Karpas-422 (cell line): ENCODE results near the gene CD300LB. TPM values are rescaled to one million over a fixed set of nuclear protein-coding genes. Genes with fewer than 3 reads are reported as not detected.

Source experiments
- DNase-seq: peaks from one replicate; pipeline ENCODE4 v3.0.0-alpha.2; 2015
- H2AFZ ChIP-seq: fragments of 200-600 bp; sonication (generic); 2 replicates; pipeline ENCODE4 v1.6.1; 2014; ENCODE audit warnings: antibody characterized with exemption, low read length, mixed read lengths
- H3K27ac ChIP-seq: fragments of 200-600 bp; sonication (generic); 2 replicates; pipeline ENCODE4 v1.5.1; 2014; ENCODE audit warnings: mild to moderate bottlenecking, low read length, moderate library complexity
- H3K27me3 ChIP-seq: fragments of 200-600 bp; sonication (generic); 2 replicates; pipeline ENCODE4 v1.6.1; 2014; ENCODE audit warnings: low read length, mixed read lengths
- H3K36me3 ChIP-seq: fragments of 200-600 bp; sonication (generic); 2 replicates; pipeline ENCODE4 v1.6.1; 2014; ENCODE audit warnings: low read length, mixed read lengths; ENCODE audit not compliant: insufficient read depth
- H3K4me1 ChIP-seq: fragments of 200-600 bp; sonication (generic); 2 replicates; pipeline ENCODE4 v1.6.1; 2014; ENCODE audit warnings: mild to moderate bottlenecking, low read length, mixed read lengths
- H3K4me2 ChIP-seq: fragments of 200-600 bp; sonication (generic); 2 replicates; pipeline ENCODE4 v1.6.1; 2014; ENCODE audit warnings: low read length, low read depth, mild to moderate bottlenecking; ENCODE audit not compliant: poor library complexity, severe bottlenecking
- H3K4me3 ChIP-seq: fragments of 200-600 bp; sonication (generic); 2 replicates; pipeline ENCODE4 v1.5.1; 2014; ENCODE audit warnings: mild to moderate bottlenecking, antibody characterized with exemption, low read length, mixed read lengths
- H3K79me2 ChIP-seq: fragments of 200-600 bp; sonication (generic); 2 replicates; pipeline ENCODE4 v1.6.1; 2014; ENCODE audit warnings: mild to moderate bottlenecking, low read length, mixed read lengths
- H3K9ac ChIP-seq: fragments of 200-600 bp; sonication (generic); 2 replicates; pipeline ENCODE4 v1.6.0; 2014; ENCODE audit warnings: low read length
- H3K9me2 ChIP-seq: fragments of 200-600 bp; sonication (generic), shearing (Covaris generic); replicated peaks from 2 replicates; pipeline ENCODE4 v1.6.0; 2014; ENCODE audit warnings: mild to moderate bottlenecking, low read length, moderate library complexity; ENCODE audit not compliant: insufficient read depth
- H3K9me3 ChIP-seq: fragments of 300-700, 200-600 bp; sonication (generic); 2 replicates; pipeline ENCODE4 v1.6.1; 2014; ENCODE audit warnings: low read length, mixed read lengths
- H4K20me1 ChIP-seq: fragments of 200-600 bp; sonication (generic); 2 replicates; pipeline ENCODE4 v1.6.1; 2014; ENCODE audit warnings: mild to moderate bottlenecking, antibody characterized with exemption, low read length, low read depth; ENCODE audit not compliant: insufficient read depth
- total RNA-seq: library from RNA; depleted of rRNA; stranded (reverse); fragments of >200 nt; shearing (Covaris generic); gene quantifications from 2 replicates; pipeline ENCODE4 v1.2.3, GENCODE V29; 2014; ENCODE audit warnings: low replicate concordance

Gene CD300LB
- total RNA-seq, 1 experiment from 2014 or later = not detected

GRCh38 chr17:74525781-74526288 is 5.4 kb downstream of the CD300LB start:
- no peaks in the 10 kb centered on the region for H3K36me3 ChIP-seq
- H2AFZ ChIP-seq = no peak overlapping the region
- H3K9me2 ChIP-seq = no peaks in the 10 kb centered on the region
- no peaks in the 10 kb centered on the region for H3K4me1 ChIP-seq
- no peaks in the 10 kb centered on the region for H4K20me1 ChIP-seq
- no peaks in the 10 kb centered on the region for H3K9me3 ChIP-seq
- DNase-seq = no peak
- H3K27me3 ChIP-seq = no peaks in the 10 kb centered on the region; the same call in 1 of the 2 replicates
- no peak overlapping the region for H3K4me3 ChIP-seq
- no peak overlapping the region for H3K4me2 ChIP-seq
- no peaks in the 10 kb centered on the region for H3K79me2 ChIP-seq
- H3K27ac ChIP-seq = no peak overlapping the region
- no peak overlapping the region for H3K9ac ChIP-seq

- no peak overlapping the region for H3K9ac ChIP-seq
- H3K9me3 ChIP-seq = no peaks in the 10 kb centered on the region
- no peak for DNase-seq
- H2AFZ ChIP-seq = no peak overlapping the region
- H3K27me3 ChIP-seq = no peaks in the 10 kb centered on the region; the same call in 1 of the 2 replicates
- no peaks in the 10 kb centered on the region for H3K79me2 ChIP-seq
- H3K27ac ChIP-seq = no peak overlapping the region
- H3K4me1 ChIP-seq = no peaks in the 10 kb centered on the region
- no peak overlapping the region for H3K4me2 ChIP-seq
- H4K20me1 ChIP-seq = no peaks in the 10 kb centered on the region
- H3K9me2 ChIP-seq = no peaks in the 10 kb centered on the region
- no peaks in the 10 kb centered on the region for H3K36me3 ChIP-seq
- no peak overlapping the region for H3K4me3 ChIP-seq
Observed at GRCh38 chr17:74525465-74525725, 5.9 kb downstream of the CD300LB start.

GRCh38 chr17:74524653-74525464 is 6.4 kb downstream of the CD300LB start:
- H3K36me3 ChIP-seq = no peaks in the 10 kb centered on the region

GRCh38 chr17:74523308-74523707 is 8.0 kb downstream of the CD300LB start:
- no peaks in the 10 kb centered on the region for H3K79me2 ChIP-seq
- H3K4me3 ChIP-seq = no peak overlapping the region
- no peak overlapping the region for H3K4me2 ChIP-seq
- no peak for DNase-seq
- no peak overlapping the region for H3K9ac ChIP-seq
- no peaks in the 10 kb centered on the region for H3K9me3 ChIP-seq
- H3K4me1 ChIP-seq = no peaks in the 10 kb centered on the region
- no peaks in the 10 kb centered on the region for H3K36me3 ChIP-seq
- H4K20me1 ChIP-seq = no peaks in the 10 kb centered on the region
- H2AFZ ChIP-seq = no peak overlapping the region
- no peaks in the 10 kb centered on the region; the same call in 1 of the 2 replicates for H3K27me3 ChIP-seq
- H3K9me2 ChIP-seq = no peaks in the 10 kb centered on the region
- no peak overlapping the region for H3K27ac ChIP-seq

More at GRCh38 chr17:74524653-74525464, 6.4 kb downstream of the CD300LB start:
- no peak for DNase-seq
- Histone ChIP-seq H3K27ac (no peak overlapping the region), H2AFZ (no peak overlapping the region), H3K9me3 (no peaks in the 10 kb centered on the region), H3K27me3 (no peaks in the 10 kb centered on the region; the same call in 1 of the 2 replicates), H3K79me2 (no peaks in the 10 kb centered on the region), H3K4me2 (no peak overlapping the region), H3K9ac (no peak overlapping the region), H3K9me2 (no peaks in the 10 kb centered on the region), H3K4me3 (no peak overlapping the region), H3K4me1 (no peaks in the 10 kb centered on the region), H4K20me1 (no peaks in the 10 kb centered on the region)

GRCh38 chr17:74522381-74523105 is 8.7 kb downstream of the CD300LB start:
- no peak overlapping the region for H3K9ac ChIP-seq
- H3K36me3 ChIP-seq = no peaks in the 10 kb centered on the region
- H3K4me1 ChIP-seq = no peaks in the 10 kb centered on the region
- no peaks in the 10 kb centered on the region; the same call in 1 of the 2 replicates for H3K27me3 ChIP-seq
- no peak overlapping the region for H2AFZ ChIP-seq
- no peaks in the 10 kb centered on the region for H4K20me1 ChIP-seq
- no peak for DNase-seq
- no peaks in the 10 kb centered on the region for H3K79me2 ChIP-seq
- no peak overlapping the region for H3K4me3 ChIP-seq
- no peak overlapping the region for H3K4me2 ChIP-seq
- no peak overlapping the region for H3K27ac ChIP-seq
- no peaks in the 10 kb centered on the region for H3K9me2 ChIP-seq
- H3K9me3 ChIP-seq = no peaks in the 10 kb centered on the region

GRCh38 chr17:74521701-74522201 is 9.5 kb downstream of the CD300LB start:
- Histone ChIP-seq H4K20me1 (no peaks in the 10 kb centered on the region), H3K4me1 (no peaks in the 10 kb centered on the region), H3K36me3 (no peaks in the 10 kb centered on the region), H3K4me3 (no peak overlapping the region), H3K9me2 (no peaks in the 10 kb centered on the region), H3K9me3 (no peaks in the 10 kb centered on the region), H3K9ac (no peak overlapping the region), H3K4me2 (no peak overlapping the region), H3K79me2 (no peaks in the 10 kb centered on the region), H3K27ac (no peak overlapping the region), H3K27me3 (no peaks in the 10 kb centered on the region; the same call in 1 of the 2 replicates), H2AFZ (no peak overlapping the region)
- no peak for DNase-seq

GRCh38 chr17:74520790-74521480 is 10.3 kb downstream of the CD300LB start:
- Histone ChIP-seq H3K27ac (no peak overlapping the region), H3K27me3 (no peaks in the 10 kb centered on the region; the same call in 1 of the 2 replicates), H3K4me1 (no peaks in the 10 kb centered on the region), H3K36me3 (no peaks in the 10 kb centered on the region), H3K79me2 (no peaks in the 10 kb centered on the region), H3K4me3 (no peak overlapping the region), H2AFZ (no peak overlapping the region), H3K9me2 (no peaks in the 10 kb centered on the region), H4K20me1 (no peaks in the 10 kb centered on the region), H3K4me2 (no peak overlapping the region), H3K9me3 (no peaks in the 10 kb centered on the region), H3K9ac (no peak overlapping the region)
- DNase-seq = no peak

- Histone ChIP-seq H3K79me2 (no peaks in the 10 kb centered on the region), H3K9me2 (no peaks in the 10 kb centered on the region), H3K4me2 (no peak overlapping the region), H3K36me3 (no peaks in the 10 kb centered on the region), H3K27ac (no peak overlapping the region), H4K20me1 (no peaks in the 10 kb centered on the region), H3K9ac (no peak overlapping the region), H3K27me3 (no peaks in the 10 kb centered on the region; the same call in 1 of the 2 replicates), H2AFZ (no peak overlapping the region), H3K4me3 (no peak overlapping the region), H3K4me1 (no peaks in the 10 kb centered on the region), H3K9me3 (0 out of 2 replicates have a peak, but pooled peaks cover 2% of the 10 kb centered on the region)
- DNase-seq = no peak
Observed at GRCh38 chr17:74520016-74520434, 11.2 kb downstream of the CD300LB start.
